ENCODE measurements around the gene RAMP1. TPM values are rescaled to one million over a fixed set of nuclear protein-coding genes. Genes with fewer than 3 reads are reported as not detected.

RAMP1 gene
- 2.1 and 2.3 TPM in 2 replicates for total RNA-seq

DNA sequence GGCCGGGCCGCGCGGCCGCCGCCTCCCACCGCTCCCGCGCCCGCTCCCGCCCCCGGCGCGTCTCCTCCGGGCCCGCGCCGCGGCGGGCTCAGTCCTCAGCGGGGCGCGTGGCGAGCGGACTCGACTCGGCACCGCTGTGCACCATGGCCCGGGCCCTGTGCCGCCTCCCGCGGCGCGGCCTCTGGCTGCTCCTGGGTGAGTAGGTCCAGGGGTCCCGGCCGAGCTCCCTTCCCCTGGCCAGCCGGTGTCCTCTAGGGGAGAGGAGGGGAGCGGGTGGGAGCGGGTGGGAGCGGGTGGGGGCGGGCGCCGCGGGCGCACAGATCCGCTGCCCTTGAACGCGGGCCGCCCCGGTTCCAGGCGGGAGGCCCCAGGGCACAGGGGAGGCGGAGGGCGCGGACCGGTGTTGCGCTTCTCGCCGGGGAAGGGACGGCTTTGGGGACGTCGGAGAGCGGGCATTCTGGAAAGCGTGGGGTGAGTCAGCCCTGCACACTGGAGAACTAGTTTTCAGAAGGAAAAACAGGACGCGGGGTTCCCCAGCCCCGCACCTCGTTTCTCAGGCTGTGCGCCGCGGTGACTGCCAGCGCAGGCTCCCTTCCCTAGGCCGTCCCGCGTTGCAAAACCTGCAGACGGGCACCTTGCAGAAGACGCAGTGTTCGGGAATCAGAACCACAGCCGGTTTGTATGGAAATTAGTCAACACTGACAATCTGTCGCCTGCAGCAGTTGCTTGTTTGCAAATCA is at the start of gene RAMP1:
RAMP1 (plus strand) TSS at position 91 of the 740 bp plus-strand sequence; CDS start at position 144, 53 bp downstream.
- no peak for FAIRE-seq
- H3K36me3 ChIP-seq (ENCODE audit: control insufficient read depth, insufficient read depth, low read length), result no peaks in the 10 kb centered on the region
- TF ChIP-seq, protein P1, sequence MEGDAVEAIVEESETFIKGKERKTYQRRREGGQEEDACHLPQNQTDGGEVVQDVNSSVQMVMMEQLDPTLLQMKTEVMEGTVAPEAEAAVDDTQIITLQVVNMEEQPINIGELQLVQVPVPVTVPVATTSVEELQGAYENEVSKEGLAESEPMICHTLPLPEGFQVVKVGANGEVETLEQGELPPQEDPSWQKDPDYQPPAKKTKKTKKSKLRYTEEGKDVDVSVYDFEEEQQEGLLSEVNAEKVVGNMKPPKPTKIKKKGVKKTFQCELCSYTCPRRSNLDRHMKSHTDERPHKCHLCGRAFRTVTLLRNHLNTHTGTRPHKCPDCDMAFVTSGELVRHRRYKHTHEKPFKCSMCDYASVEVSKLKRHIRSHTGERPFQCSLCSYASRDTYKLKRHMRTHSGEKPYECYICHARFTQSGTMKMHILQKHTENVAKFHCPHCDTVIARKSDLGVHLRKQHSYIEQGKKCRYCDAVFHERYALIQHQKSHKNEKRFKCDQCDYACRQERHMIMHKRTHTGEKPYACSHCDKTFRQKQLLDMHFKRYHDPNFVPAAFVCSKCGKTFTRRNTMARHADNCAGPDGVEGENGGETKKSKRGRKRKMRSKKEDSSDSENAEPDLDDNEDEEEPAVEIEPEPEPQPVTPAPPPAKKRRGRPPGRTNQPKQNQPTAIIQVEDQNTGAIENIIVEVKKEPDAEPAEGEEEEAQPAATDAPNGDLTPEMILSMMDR (IDR thresholded peaks at IDR 0.05; ENCODE audit: insufficient read depth, low read length, severe bottlenecking), result no peak
- peak within 1 kb of the TSS; percentile 39 for H3K4me3 ChIP-seq (ENCODE audit: low read depth, low read length)
- peak; percentile 55 for DNase-seq (ENCODE audit: low read depth)
- peaks cover 2% of the 10 kb centered on the region for H3K27me3 ChIP-seq (ENCODE audit: control insufficient read depth, insufficient read depth, low read length)

DNA sequence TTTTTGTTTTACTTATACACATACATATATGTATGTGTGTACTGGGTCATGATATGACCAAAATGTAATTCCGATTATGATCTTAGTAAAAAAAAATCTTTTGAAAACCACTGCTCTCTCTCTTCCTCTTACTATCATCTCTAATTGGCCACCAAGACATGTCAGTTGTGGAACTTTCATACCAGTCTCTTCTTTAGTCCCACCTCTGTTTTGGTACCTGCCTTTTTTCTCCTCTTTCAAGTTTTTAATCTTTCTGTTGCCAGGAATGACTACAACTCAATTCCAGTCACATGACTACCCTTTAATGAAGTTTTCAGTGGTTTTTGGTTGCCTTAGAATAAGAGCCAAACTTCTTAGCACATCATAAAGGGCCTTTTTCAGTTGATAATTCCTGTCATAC is 43.8 kb upstream of the RAMP1 start:
- TF ChIP-seq, protein P1 (IDR thresholded peaks at IDR 0.05; ENCODE audit: insufficient read depth, low read length, severe bottlenecking), result no peak
- Histone ChIP-seq H3K4me3 (ENCODE audit: low read depth, low read length) (no peak overlapping the region), H3K36me3 (ENCODE audit: control insufficient read depth, insufficient read depth, low read length) (no peaks in the 10 kb centered on the region), H3K27me3 (ENCODE audit: control insufficient read depth, insufficient read depth, low read length) (peaks cover 6% of the 10 kb centered on the region)
- DNase-seq (ENCODE audit: low read depth), result no peak
- FAIRE-seq, result no peak

DNA sequence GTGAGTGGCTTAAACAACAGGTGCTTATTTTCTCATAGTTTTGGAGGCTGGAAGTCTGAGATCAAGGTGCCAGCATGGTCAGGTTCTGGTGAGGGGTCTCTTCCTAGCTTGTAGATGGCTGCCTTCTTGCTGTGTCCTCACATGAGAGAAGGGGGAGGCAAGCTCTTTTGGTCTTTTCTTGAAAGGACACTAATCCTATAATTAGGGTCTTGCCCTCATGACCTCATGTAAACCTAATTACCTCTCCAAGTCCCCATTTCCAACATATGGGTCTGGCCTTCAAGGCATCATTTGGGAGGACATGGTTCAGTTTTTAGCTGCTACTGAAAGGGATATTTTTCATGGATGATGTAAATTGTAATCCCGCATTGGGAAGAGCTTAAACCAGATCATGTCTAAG is 42.9 kb upstream of the RAMP1 start:
- TF ChIP-seq, protein P1 (IDR thresholded peaks at IDR 0.05; ENCODE audit: insufficient read depth, low read length, severe bottlenecking), result no peak
- Histone ChIP-seq H3K4me3 (ENCODE audit: low read depth, low read length) (no peak overlapping the region), H3K27me3 (ENCODE audit: control insufficient read depth, insufficient read depth, low read length) (peaks cover 4% of the 10 kb centered on the region), H3K36me3 (ENCODE audit: control insufficient read depth, insufficient read depth, low read length) (no peaks in the 10 kb centered on the region)
- FAIRE-seq (no peak), DNase-seq (ENCODE audit: low read depth) (no peak)

DNA sequence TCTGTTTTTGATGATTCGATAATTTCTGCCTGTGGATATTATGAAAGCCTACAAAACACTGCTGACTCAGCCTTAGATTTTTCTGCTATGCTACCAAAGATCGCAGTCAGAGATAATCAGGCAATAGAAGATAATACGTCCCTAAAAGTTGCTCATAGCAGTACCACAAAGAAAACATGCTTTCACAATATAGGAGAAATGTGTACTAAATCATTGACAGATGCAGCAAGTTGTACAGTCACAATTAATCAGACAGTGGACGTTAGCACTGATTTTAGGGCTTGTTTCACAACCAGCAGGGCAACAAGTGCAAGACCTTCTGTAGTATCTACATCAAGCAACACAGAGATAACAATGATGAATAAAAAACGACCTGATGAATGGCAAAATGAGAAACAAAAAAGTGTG is 41.4 kb upstream of the RAMP1 start:
- DNase-seq (ENCODE audit: low read depth), result peak; percentile 77
- TF ChIP-seq, protein P1 (IDR thresholded peaks at IDR 0.05; ENCODE audit: insufficient read depth, low read length, severe bottlenecking), result no peak
- no peak for FAIRE-seq
- H3K4me3 ChIP-seq (ENCODE audit: low read depth, low read length), result no peak overlapping the region
- no peaks in the 10 kb centered on the region for H3K36me3 ChIP-seq (ENCODE audit: control insufficient read depth, insufficient read depth, low read length)
- H3K27me3 ChIP-seq (ENCODE audit: control insufficient read depth, insufficient read depth, low read length), result peaks cover 2% of the 10 kb centered on the region

DNA sequence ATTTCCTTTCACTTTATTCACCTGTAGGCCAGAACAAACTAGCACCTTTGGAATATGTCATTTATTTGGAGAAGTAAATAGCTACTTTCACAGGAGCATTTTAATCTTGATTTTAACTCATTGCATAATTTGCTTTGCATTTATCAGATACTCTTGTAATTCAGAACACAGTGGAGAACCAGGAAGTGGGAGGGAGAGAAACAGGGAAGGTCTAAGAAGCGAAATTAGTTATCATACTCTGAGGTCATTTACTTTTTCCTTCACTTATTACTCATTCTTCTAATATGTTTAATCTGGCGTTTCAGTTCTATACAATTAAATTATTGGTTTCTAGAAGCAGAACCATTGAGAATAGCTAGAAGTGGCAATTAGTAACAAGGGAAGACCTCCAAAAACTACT is 40.2 kb upstream of the RAMP1 start:
- DNase-seq (ENCODE audit: low read depth) (peak; percentile 54), FAIRE-seq (no peak)
- no peak overlapping the region for H3K4me3 ChIP-seq (ENCODE audit: low read depth, low read length)
- peaks cover 2% of the 10 kb centered on the region for H3K27me3 ChIP-seq (ENCODE audit: control insufficient read depth, insufficient read depth, low read length)
- no peaks in the 10 kb centered on the region for H3K36me3 ChIP-seq (ENCODE audit: control insufficient read depth, insufficient read depth, low read length)
- TF ChIP-seq, protein P1 (IDR thresholded peaks at IDR 0.05; ENCODE audit: insufficient read depth, low read length, severe bottlenecking), result no peak

DNA sequence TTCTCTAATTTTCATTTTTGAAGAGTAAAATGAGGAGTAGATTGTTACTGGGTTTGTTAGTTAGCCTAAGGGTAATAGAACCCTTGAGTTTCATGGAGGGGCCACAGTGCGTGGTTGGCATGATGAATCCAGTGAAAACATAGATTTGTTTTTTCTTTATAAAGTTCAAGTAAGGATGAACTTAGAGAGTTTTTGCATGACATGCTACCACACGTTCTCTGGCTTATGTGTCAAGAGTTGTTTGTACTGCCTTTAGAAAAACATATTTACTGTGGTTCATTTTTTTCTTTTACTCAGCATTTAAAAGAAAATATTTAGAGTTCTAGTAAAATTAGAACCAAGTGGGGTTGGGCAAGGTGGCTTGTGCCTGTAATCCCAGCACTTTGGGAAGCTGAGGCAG is 39.0 kb upstream of the RAMP1 start:
- TF ChIP-seq, protein P1 (IDR thresholded peaks at IDR 0.05; ENCODE audit: insufficient read depth, low read length, severe bottlenecking), result no peak
- Histone ChIP-seq H3K27me3 (ENCODE audit: control insufficient read depth, insufficient read depth, low read length) (peaks cover 2% of the 10 kb centered on the region), H3K36me3 (ENCODE audit: control insufficient read depth, insufficient read depth, low read length) (no peaks in the 10 kb centered on the region), H3K4me3 (ENCODE audit: low read depth, low read length) (no peak overlapping the region)
- peak; percentile 56 for DNase-seq (ENCODE audit: low read depth)
- FAIRE-seq, result no peak
